DND-41 (cell line): ENCODE measurements around the gene PTGER3.

Experiments
- ATAC-seq: fragments of 200-7000 bp; cut with Tn5 transposase; 3 replicates; pipeline ENCODE4 v1.9.1; 2021; ENCODE audit warnings: low read depth; ENCODE audit not compliant: insufficient read depth
- DNase-seq: peaks from one replicate; pipeline ENCODE4 v3.0.0-alpha.2; 2020
- H2AFZ ChIP-seq: 2 replicates; pipeline ENCODE4 v1.6.0; 2012; ENCODE audit warnings: low read depth, low read length
- H3K27ac ChIP-seq: 2 replicates; pipeline ENCODE4 v1.5.1; 2012; ENCODE audit warnings: low read length, inconsistent platforms
- H3K27me3 ChIP-seq: fragments of 200-600 bp; sonication (generic); 2 replicates; pipeline ENCODE4 v1.6.0; 2012; ENCODE audit warnings: low read length, mild to moderate bottlenecking, inconsistent platforms; ENCODE audit not compliant: insufficient read depth, poor library complexity
- H3K36me3 ChIP-seq: 2 replicates; pipeline ENCODE4 v1.5.1; 2012; ENCODE audit warnings: low read length, inconsistent platforms; ENCODE audit not compliant: insufficient read depth
- H3K4me1 ChIP-seq: 2 replicates; pipeline ENCODE4 v1.5.1; 2012; ENCODE audit warnings: mild to moderate bottlenecking, low read length; ENCODE audit not compliant: insufficient read depth
- H3K4me2 ChIP-seq: 2 replicates; pipeline ENCODE4 v1.6.0; 2012; ENCODE audit warnings: mild to moderate bottlenecking, moderate library complexity, low read length, inconsistent platforms; ENCODE audit not compliant: insufficient read depth
- H3K4me3 ChIP-seq, 2 experiments: fragments of 200-600 bp in 1 of 2; shearing (Covaris generic) in 1 of 2; 2 replicates each; pipeline ENCODE4 v1.5.1; 2012 to 2016; ENCODE audit warnings: inconsistent platforms in 2 of 2, low read length in 2 of 2, mild to moderate bottlenecking in 2 of 2, low read depth in 1 of 2, moderate library complexity in 1 of 2
- H3K79me2 ChIP-seq: 2 replicates; pipeline ENCODE4 v1.6.0; 2012; ENCODE audit warnings: low read length, inconsistent platforms; ENCODE audit not compliant: insufficient read depth
- H3K9ac ChIP-seq: 2 replicates; pipeline ENCODE4 v1.6.0; 2012; ENCODE audit warnings: low read depth, mild to moderate bottlenecking, inconsistent platforms, low read length, moderate library complexity
- H3K9me3 ChIP-seq: 2 replicates; pipeline ENCODE4 v1.5.1; 2012; ENCODE audit warnings: low read length, moderate library complexity, mild to moderate bottlenecking, inconsistent platforms; ENCODE audit not compliant: insufficient read depth, severe bottlenecking
- H4K20me1 ChIP-seq: 2 replicates; pipeline ENCODE4 v1.6.0; 2012; ENCODE audit warnings: low read length; ENCODE audit not compliant: insufficient read depth
- CTCF ChIP-seq: IDR thresholded peaks from 2 replicates; pipeline ENCODE4 v1.5.1; 2012; ENCODE audit warnings: borderline replicate concordance, low read length, moderate library complexity, mild to moderate bottlenecking; ENCODE audit not compliant: poor library complexity, severe bottlenecking; ENCODE audit errors: extremely low read depth
- EZH2 ChIP-seq: IDR thresholded peaks from 3 replicates; pipeline ENCODE4 v1.6.1; 2012; ENCODE audit warnings: borderline replicate concordance, low read depth, mild to moderate bottlenecking, moderate library complexity, low read length, inconsistent platforms; ENCODE audit not compliant: severe bottlenecking

Gene PTGER3

GRCh38 chr1:71038942-71039341 lies 8.7 kb downstream of the PTGER3 start:
- Histone ChIP-seq H3K4me1 (no peaks in the 10 kb centered on the region), H3K9ac (no peak overlapping the region), H3K4me2 (no peak overlapping the region), H3K27me3 (no peaks in the 10 kb centered on the region), H3K79me2 (no peaks in the 10 kb centered on the region), H2AFZ (no peak overlapping the region), H3K4me3 (no peak overlapping the region), H4K20me1 (no peaks in the 10 kb centered on the region), H3K9me3 (no peaks in the 10 kb centered on the region), H3K36me3 (no peaks in the 10 kb centered on the region), H3K27ac (no peak overlapping the region)
- no peak for ATAC-seq
- DNase-seq = no peak
- TF ChIP-seq CTCF (no peak), EZH2 (no peak)

GRCh38 chr1:71037829-71038620 lies 9.6 kb downstream of the PTGER3 start:
- Histone ChIP-seq H3K79me2 (no peaks in the 10 kb centered on the region), H3K27ac (no peak overlapping the region), H3K9ac (no peak overlapping the region), H3K4me3 (no peak overlapping the region), H3K4me1 (no peaks in the 10 kb centered on the region), H2AFZ (no peak overlapping the region), H3K36me3 (no peaks in the 10 kb centered on the region), H3K4me2 (no peak overlapping the region), H3K9me3 (no peaks in the 10 kb centered on the region), H3K27me3 (no peaks in the 10 kb centered on the region), H4K20me1 (no peaks in the 10 kb centered on the region)
- TF ChIP-seq CTCF = no peak
- TF ChIP-seq EZH2 = no peak
- DNase-seq = no peak
- no peak for ATAC-seq

- H3K4me3 ChIP-seq = no peak overlapping the region
- H3K9me3 ChIP-seq = no peaks in the 10 kb centered on the region
- no peak overlapping the region for H3K27ac ChIP-seq
- no peaks in the 10 kb centered on the region for H4K20me1 ChIP-seq
- ATAC-seq (no peak), DNase-seq (no peak)
- no peak overlapping the region for H3K9ac ChIP-seq
- no peaks in the 10 kb centered on the region for H3K4me1 ChIP-seq
- H3K36me3 ChIP-seq = no peaks in the 10 kb centered on the region
- TF ChIP-seq CTCF = no peak
- TF ChIP-seq EZH2 = no peak
- no peaks in the 10 kb centered on the region for H3K27me3 ChIP-seq
- H3K4me2 ChIP-seq = no peak overlapping the region
- H2AFZ ChIP-seq = no peak overlapping the region
- no peaks in the 10 kb centered on the region for H3K79me2 ChIP-seq
Measured at GRCh38 chr1:71037066-71037465, 10.6 kb downstream of the PTGER3 start.

GRCh38 chr1:71033136-71033535 lies 14.5 kb downstream of the PTGER3 start:
- no peaks in the 10 kb centered on the region for H4K20me1 ChIP-seq
- TF ChIP-seq CTCF (no peak), EZH2 (no peak)
- ATAC-seq (no peak), DNase-seq (no peak)
- no peak overlapping the region for H2AFZ ChIP-seq
- H3K9ac ChIP-seq = no peak overlapping the region
- H3K9me3 ChIP-seq = no peaks in the 10 kb centered on the region
- H3K4me3 ChIP-seq = no peak overlapping the region
- H3K4me2 ChIP-seq = no peak overlapping the region
- H3K27ac ChIP-seq = no peak overlapping the region
- H3K36me3 ChIP-seq = no peaks in the 10 kb centered on the region
- no peaks in the 10 kb centered on the region for H3K4me1 ChIP-seq
- H3K79me2 ChIP-seq = no peaks in the 10 kb centered on the region
- no peaks in the 10 kb centered on the region for H3K27me3 ChIP-seq
